GM18861 (cell line): Measurements from ENCODE around the gene AURKB.
"Not testable (repeated sequence)": the region's sequence is repeated elsewhere in the genome, so short reads cannot be mapped to it uniquely, and the experiment has no call there.

Experiments
- ATAC-seq: cut with Tn5 transposase; IDR thresholded peaks from one replicate; pipeline ENCODE4 v1.9.1; 2021; ENCODE audit not compliant: unreplicated experiment

The AURKB gene

DNA sequence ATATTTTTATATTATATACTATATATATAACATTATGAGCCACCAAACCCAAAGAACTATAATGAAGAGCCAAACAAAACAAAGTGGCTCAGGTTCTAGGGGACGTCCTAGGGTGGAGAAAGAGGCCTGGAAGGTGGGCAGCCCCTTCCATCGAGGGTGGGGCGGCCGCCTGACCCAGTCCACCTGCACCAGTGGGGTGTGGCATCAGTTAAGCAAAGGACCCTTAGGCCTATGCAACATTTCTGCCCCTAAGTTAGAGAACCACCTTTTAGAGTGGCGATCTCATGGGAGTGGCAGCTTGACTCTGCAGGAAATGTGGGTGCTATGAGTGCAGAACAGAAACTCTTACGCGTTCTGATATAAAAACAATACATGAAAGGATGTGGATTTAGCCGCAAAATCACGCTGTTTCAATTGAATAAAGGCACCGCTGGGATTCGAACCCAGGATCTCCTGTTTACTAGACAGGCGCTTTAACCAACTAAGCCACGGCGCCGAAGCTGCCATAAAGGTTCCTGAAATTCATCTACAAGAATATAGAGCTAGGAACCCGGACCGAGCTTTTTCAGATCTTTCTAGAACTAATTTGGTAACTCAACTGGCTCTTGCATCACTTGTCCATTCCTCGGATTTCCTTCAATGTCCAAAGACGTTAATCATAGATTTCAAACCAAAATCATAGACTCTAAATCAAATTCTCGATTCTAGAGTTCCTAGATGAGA, 15.6 kb upstream of the AURKB start:
- no peak for ATAC-seq

DNA sequence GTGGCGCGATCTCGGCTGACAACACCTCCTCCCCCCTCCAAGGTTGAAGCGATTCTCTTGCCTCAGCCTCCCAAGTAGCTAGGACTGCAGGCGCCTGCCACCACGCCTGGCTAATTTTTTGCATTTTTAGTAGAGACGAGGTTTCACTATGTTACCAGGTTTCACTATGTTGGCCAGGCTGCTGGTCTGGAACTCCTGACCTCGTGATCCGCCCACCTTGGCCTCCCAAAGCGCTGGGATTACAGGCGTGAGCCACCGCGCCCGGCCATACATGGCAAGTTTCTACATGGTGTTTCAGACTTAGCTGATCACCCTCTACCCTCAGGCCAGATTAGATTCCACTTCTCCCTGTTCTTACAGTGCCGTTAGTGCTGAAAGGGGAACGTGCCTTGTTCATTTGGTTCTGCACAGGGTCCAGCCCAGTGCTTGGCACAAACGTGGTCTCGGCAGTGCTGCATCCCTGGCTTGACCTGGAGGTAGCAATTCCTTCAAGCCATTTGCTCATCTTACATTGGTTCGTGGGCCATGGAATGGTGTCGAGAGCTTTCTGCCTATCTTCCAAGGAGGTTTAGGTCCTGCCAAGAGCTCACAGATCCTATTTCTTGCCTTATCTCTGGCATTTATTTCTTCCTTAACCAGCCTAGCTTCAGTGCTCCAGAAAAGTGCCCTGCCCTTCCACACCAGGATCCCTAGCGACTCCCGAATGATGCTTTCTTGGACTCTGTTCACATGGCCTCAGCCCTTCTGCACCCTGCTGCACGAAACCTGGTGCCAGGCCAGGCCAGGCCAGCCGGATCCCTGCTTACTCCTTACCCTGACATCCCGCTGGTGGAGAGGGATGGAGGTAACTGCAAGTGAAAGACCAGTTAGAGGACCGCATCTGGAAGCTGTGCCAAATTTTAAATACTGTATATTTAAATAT, 14.8 kb upstream of the AURKB start:
- ATAC-seq = no peak

GRCh38 chr17:8223356-8224126, 13.2 kb upstream of the AURKB start:
- ATAC-seq = no peak

DNA sequence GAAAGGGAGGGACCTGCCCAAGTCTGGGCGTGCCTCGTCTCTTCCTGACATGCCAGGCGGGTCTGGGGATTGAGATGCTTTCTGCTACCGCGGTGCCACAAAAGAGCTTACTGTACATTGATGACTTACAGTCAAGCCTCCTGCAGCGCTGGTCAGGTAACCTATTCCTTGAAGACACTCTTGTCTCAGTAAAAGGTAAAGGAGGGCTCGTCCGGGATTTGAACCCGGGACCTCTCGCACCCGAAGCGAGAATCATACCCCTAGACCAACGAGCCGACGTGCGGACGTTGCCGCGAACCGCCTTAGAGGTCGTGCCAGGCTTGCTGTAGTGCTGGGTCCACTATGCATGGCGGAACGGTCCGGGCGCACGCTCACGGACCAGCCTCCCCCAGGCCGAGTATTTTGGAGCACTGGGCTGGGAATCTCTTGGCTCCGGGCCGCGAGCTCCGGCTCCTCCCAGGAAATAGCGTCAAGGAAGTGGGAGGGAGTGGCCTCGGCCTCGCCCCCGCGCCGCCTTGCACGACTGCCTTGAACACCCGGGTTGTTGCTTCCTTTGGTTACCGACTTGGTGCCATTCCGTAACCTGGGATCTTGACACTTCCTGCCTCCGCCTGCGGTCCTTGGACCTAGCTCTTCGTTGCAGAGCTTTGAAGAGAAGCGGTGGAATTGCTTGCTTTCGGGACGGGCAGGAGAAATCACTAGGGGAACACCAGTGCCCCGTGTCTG, 12.4 kb upstream of the AURKB start:
- ATAC-seq = peak; percentile 23

- ATAC-seq = peak; percentile 18
Measured at GRCh38 chr17:8222380-8222629, 11.9 kb upstream of the AURKB start.

- ATAC-seq = peak; percentile 45
Measured at GRCh38 chr17:8221663-8222379, 11.4 kb upstream of the AURKB start.

DNA sequence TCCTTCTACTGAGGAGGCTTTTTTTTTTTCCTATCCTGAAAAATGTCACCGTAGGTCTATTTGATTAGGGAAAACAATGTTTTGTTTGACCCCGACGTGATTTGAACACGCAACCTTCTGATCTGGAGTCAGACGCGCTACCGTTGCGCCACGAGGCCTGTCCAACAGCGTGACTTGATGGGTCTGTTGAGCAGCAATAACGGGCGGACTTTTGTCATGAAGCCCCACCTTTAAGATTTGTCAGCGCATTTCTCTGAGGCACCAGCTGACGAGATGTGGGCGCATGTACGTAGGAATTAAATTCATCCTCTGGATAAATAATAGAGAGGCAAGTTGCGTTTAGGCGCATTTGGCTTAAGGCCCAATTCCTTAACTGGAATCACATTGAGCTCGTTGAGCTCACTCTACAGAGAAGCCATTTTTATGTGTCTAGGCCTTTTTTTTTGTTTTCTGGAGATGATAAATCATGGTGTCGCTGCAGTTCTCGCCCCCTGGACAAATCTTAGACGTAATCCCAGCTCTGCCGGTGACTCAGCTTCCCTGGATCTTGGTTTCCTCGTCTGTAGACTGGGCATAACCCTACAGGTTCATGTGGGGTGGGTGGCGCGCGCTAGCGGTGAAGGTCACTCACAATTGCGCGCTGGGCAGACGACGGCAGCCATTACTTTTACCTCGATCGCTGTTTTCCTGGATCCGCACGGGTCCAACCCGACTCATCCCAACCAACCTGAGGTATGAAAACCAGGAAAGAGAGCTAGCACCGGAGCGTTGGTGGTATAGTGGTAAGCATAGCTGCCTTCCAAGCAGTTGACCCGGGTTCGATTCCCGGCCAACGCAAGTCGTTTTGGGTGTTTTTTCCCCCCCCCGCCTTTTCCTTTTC, 10.6 kb upstream of the AURKB start:
- no peak for ATAC-seq

GRCh38 chr17:8214000-8214399, 3.6 kb upstream of the AURKB start:
- not testable (repeated sequence) for ATAC-seq

GRCh38 chr17:8212312-8213180, 2.2 kb upstream of the AURKB start:
- ATAC-seq = no peak

DNA sequence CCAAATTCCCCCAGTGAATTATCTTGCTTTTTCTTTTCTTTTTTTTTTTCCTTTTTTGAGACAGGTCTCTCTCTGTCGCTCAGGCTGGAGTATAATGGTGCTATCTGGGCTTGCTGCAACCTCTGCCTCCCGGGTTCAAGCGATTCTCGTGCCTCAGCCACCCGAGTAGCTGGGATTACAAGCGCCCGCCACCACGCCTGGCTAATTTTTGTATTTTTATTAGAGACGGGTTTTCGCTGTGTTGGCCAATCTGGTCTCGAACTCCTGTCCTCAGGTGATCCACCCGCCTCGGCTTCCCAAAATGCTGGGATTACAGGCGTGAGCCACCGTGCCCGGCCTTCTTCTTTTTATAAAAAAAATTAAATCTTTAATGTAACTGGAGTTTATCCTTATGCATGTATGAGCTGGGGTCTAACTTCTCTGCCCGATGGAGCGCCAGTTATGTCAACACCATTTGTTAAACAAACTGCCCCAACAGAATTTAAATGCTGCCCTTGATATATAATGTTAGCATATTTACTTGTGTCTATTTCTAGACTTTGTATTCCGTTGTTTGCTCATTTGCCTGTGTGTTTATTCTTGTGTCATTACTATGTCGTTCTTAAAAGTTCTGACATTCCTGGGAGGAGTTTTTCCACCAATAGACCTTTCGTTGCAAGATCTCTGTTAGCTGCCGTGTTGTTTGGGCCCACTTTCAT, 535 bp upstream of the AURKB start:
- no peak for ATAC-seq

DNA sequence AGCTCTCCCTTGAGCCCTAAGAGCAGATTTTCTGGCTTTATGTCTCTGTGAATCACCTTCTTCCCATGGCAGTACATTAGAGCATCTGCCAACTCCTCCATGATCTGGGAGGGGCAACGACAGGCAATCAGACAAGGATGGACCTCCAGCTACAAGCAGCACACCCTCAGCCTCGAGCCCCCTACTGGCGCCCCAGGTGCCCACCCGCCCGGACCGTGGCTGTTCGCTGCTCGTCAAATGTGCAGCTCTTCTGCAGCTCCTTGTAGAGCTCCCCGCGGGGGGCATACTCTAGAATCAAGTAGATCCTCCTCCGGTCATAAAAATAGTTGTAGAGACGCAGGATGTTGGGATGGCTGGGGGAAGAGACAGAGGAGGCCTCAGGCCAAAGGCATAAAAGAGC, 3.8 kb downstream of the AURKB start:
- ATAC-seq = no peak

GRCh38 chr17:8204761-8205555, 5.4 kb downstream of the AURKB start:
- no peak for ATAC-seq

GRCh38 chr17:8192070-8192815, 18.1 kb downstream of the AURKB start:
- peak; percentile 28 for ATAC-seq

DNA sequence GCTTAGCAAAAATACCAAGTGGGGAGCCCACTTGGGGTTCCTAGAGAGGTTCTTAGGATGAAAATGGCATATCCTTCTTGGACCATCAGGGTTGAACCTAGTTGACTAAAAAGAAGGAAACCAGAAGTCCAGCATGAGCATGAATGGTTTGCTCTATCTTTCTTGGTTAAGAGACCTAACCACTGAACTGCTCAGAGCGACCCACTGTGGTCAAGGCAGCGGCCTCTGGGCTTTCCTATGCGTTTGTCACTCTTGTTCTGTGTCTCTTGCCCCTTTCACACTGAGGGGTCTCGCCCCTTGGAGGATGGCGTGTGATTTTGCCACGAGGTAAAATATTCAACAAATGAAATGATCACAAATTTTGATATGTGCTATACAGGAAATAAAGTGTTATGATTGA, 19.9 kb downstream of the AURKB start:
- ATAC-seq = no peak

- ATAC-seq = peak; percentile 43
Measured at GRCh38 chr17:8189711-8190477, 20.5 kb downstream of the AURKB start, which contains the start of gene BORCS6. TSS of gene BORCS6 (minus strand) at chr17:8190180. CDS start at chr17:8190140, 40 bp downstream.
